Fibroblast of mammary gland (primary cell): Measurements from ENCODE around the gene COX7C.

ENCODE experiments used
- DNase-seq: peaks from one replicate; pipeline ENCODE4 v3.0.0-alpha.2; 2010; ENCODE audit warnings: low read depth
- H3K4me3 ChIP-seq: 2 replicates; pipeline ENCODE4 v1.5.1; 2011; ENCODE audit warnings: low read depth, mild to moderate bottlenecking, low read length, moderate library complexity; ENCODE audit not compliant: control insufficient read depth
- CTCF ChIP-seq: conservative IDR thresholded peaks from 2 replicates; pipeline ENCODE4 v1.5.1; 2011; ENCODE audit warnings: low read depth, low read length, inconsistent platforms; ENCODE audit not compliant: control insufficient read depth, insufficient read depth

The COX7C gene

DNA sequence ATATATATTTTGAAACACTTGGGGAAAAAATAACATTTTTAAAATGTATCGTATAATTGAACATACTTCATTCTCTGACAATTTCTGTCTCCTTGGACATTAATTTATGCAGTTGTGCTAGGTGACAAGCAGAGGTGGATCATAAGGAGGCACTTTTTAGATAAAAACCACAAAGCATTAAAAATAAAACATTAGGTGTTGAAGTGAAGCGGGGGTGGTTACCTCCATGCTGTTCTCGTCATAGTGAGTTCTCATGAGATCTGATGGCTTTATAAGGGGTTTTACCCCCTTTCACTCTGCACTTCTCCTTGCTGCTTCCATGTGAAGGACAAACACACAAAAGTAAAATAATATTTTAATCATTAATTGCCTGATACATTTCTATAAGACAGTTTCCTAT is 11.9 kb upstream of the COX7C start:
- no peak for DNase-seq
- H3K4me3 ChIP-seq: no peak overlapping the region
- no peak for TF ChIP-seq CTCF

GRCh38 chr5:86613455-86613854 is 4.3 kb upstream of the COX7C start:
- peak; percentile 51 for DNase-seq
- H3K4me3 ChIP-seq: no peak overlapping the region
- no peak for TF ChIP-seq CTCF

DNA sequence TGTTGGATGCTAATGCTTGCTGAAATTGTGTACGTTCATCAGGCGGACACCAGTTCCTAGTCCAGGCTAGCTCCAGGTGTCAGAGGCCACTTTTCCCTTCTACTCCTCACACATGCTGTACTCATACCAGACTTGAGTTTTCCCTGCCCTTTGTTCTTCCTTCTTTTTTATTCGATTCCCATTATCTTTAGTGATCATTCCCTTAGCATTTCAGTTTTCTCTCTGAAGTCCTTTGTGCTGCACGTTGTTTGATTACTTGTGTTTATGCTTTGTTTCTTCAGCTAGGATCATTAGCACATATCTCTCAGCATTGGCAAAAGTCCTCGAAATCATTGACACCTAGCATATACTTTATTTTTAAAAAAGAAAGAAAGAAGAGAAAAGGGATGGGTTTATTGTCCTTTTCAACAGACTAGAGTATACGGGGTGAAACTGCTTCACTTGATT is 409 bp upstream of the COX7C start:
- TF ChIP-seq CTCF: no peak
- no peak overlapping the region for H3K4me3 ChIP-seq
- no peak for DNase-seq

GRCh38 chr5:86623785-86624483 is 6.2 kb downstream of the COX7C start:
- DNase-seq: no peak
- no peak overlapping the region for H3K4me3 ChIP-seq
- TF ChIP-seq CTCF: no peak

- DNase-seq: no peak
- TF ChIP-seq CTCF: no peak
- no peak overlapping the region for H3K4me3 ChIP-seq
Measured at GRCh38 chr5:86625148-86625547, 7.4 kb downstream of the COX7C start.

DNA sequence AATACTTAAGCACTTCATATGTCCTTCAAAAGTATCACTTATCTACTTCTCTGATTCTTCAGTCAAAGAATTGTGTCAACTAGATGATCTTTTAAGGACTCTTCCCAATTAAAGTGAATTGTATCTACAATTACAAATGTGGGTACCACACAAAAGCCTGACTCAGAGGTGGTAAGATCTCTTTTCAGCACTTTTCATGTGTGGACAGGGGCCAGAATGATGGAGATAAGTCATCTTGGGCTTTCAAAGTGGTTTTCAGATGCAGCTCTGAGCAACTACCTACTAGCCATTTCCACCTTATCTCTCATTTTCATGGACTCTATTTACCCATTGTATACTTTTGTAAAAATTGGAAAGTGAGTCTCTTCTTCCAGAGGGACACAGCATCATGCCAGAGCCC is 8.4 kb downstream of the COX7C start:
- H3K4me3 ChIP-seq: no peak overlapping the region
- no peak for TF ChIP-seq CTCF
- no peak for DNase-seq

GRCh38 chr5:86631165-86631564 is 13.4 kb downstream of the COX7C start:
- no peak for TF ChIP-seq CTCF
- no peak for DNase-seq
- no peak overlapping the region for H3K4me3 ChIP-seq
